ENCODE measurements around the gene CCDC102A. TPM values are rescaled to one million over a fixed set of nuclear protein-coding genes. Genes with fewer than 3 reads are reported as not detected.

Gene CCDC102A
- total and polyA plus RNA-seq, 2 of the 13 experiments (the other 11 are each of a cell fraction or from before 2014, with no cell fraction given) = 2.1 to 2.8 TPM

- TF ChIP-seq CHD4 (IDR thresholded peaks at IDR 0.05; ENCODE audit: borderline replicate concordance, low read length) (no peak), KDM3A (CRISPR knock-in tag; IDR thresholded peaks at IDR 0.05; ENCODE audit: low read depth) (no peak), GLI4 (CRISPR knock-in tag; IDR thresholded peaks at IDR 0.05; ENCODE audit: borderline replicate concordance) (no peak), IRX3 (CRISPR knock-in tag; IDR thresholded peaks at IDR 0.05; ENCODE audit: borderline replicate concordance, low read depth) (no peak), MED13 (CRISPR knock-in tag; IDR thresholded peaks at IDR 0.05) (no peak), HDAC6 (IDR thresholded peaks at IDR 0.05; ENCODE audit: low read depth, low read length) (no peak), ZNF770 (CRISPR knock-in tag; IDR thresholded peaks at IDR 0.05) (peak; percentile 39; the same call in 1 of the 2 replicates), FOXJ3 (CRISPR knock-in tag; IDR thresholded peaks at IDR 0.05; ENCODE audit: borderline replicate concordance) (no peak), MAX (IDR thresholded peaks at IDR 0.05) (no peak), ARNTL (CRISPR knock-in tag; IDR thresholded peaks at IDR 0.05) (no peak), ZMYM4 (CRISPR knock-in tag; IDR thresholded peaks at IDR 0.05) (no peak), BHLHE40 (IDR thresholded peaks at IDR 0.05; ENCODE audit: low read length) (peak; percentile 79), HOXD1 (CRISPR knock-in tag; IDR thresholded peaks at IDR 0.05) (no peak), ZNF232 (CRISPR knock-in tag; IDR thresholded peaks at IDR 0.05; ENCODE audit: borderline replicate concordance) (no peak)
Measured at GRCh38 chr16:57564571-57565270, 28.4 kb upstream of the CCDC102A start (continued).

All from HepG2 (cell line).